HEK293 (cell line): Measurements from ENCODE around the gene INPP5B.

ENCODE experiments used
- BCL11B ChIP-seq: fragments of 450-650 bp; formaldehyde crosslinking; IDR thresholded peaks from 2 replicates; pipeline ENCODE4 v1.5.1; 2016; ENCODE audit warnings: low read depth, missing biosample characterization, missing genetic modification characterization
- HOXC10 ChIP-seq: sonication (generic); formaldehyde crosslinking; IDR thresholded peaks from 2 replicates; pipeline ENCODE4 v1.8.1; 2023; ENCODE audit warnings: mild to moderate bottlenecking, missing genetic modification reagents
- ZFP41 ChIP-seq: fragments of 450-650 bp; formaldehyde crosslinking; IDR thresholded peaks from 2 replicates; pipeline ENCODE4 v1.5.1; 2016; ENCODE audit warnings: missing biosample characterization, missing genetic modification characterization, borderline replicate concordance
- ZNF2 ChIP-seq: fragments of 450-650 bp; formaldehyde crosslinking; IDR thresholded peaks from 2 replicates; pipeline ENCODE4 v1.5.1; 2016; ENCODE audit warnings: missing biosample characterization, missing genetic modification characterization
- ZNF792 ChIP-seq: fragments of 450-650 bp; formaldehyde crosslinking; IDR thresholded peaks from 2 replicates; pipeline ENCODE4 v1.5.1; 2016; ENCODE audit warnings: missing biosample characterization, missing genetic modification characterization

GRCh38 chr1:37930246-37931101 lies 16.4 kb downstream of the INPP5B start:
- TF ChIP-seq BCL11B (tag by site-specific recombination) (no peak), HOXC10 (no peak), ZNF2 (tag by site-specific recombination) (no peak), ZFP41 (tag by site-specific recombination) (no peak), ZNF792 (tag by site-specific recombination) (no peak)
